ENCODE data around the gene PRTFDC1.

GRCh38 chr10:24981161-24981710 lies 28.8 kb upstream of the PRTFDC1 start:
- TF ChIP-seq POLR2A (IDR thresholded peaks at IDR 0.05; ENCODE audit: extremely low read depth, insufficient read length), result no peak
- TF ChIP-seq CTCF (IDR thresholded peaks at IDR 0.05; ENCODE audit: low read depth, low read length), result no peak
- no peak for TF ChIP-seq MYC (IDR thresholded peaks at IDR 0.05; ENCODE audit: low read depth, low read length)
- no peak for TF ChIP-seq MAX (IDR thresholded peaks at IDR 0.05; ENCODE audit: low read depth, low read length)

All from NB4 (cell line).